Right lobe of liver (tissue), 4 donors: ENCODE results near the gene SLC7A8.

Source experiments
- POLR2A ChIP-seq: fragments of 450-650 bp; IDR thresholded peaks from one replicate; pipeline ENCODE4 v1.6.1; 2017; ENCODE audit warnings: antibody characterized with exemption, mild to moderate bottlenecking
- TF ChIP-seq, protein P1 (sequence below), 4 donors: fragments of 200-600 bp in 3 of 4; fragments of 450-650 bp in 1 of 4; IDR thresholded peaks; one replicate each; pipeline versions ENCODE4 v1.5.1 to v1.8.0; 2016 to 2022; ENCODE audit warnings: antibody characterized with exemption in 4 of 4, mild to moderate bottlenecking in 2 of 4
- donor health status: DM: no; HTN: no; CAD: no.
- donor health status: DM: no; HTN: no; CAD: no.
- donor health status: DM: no; HTN: yes; CAD: no.

DNA sequence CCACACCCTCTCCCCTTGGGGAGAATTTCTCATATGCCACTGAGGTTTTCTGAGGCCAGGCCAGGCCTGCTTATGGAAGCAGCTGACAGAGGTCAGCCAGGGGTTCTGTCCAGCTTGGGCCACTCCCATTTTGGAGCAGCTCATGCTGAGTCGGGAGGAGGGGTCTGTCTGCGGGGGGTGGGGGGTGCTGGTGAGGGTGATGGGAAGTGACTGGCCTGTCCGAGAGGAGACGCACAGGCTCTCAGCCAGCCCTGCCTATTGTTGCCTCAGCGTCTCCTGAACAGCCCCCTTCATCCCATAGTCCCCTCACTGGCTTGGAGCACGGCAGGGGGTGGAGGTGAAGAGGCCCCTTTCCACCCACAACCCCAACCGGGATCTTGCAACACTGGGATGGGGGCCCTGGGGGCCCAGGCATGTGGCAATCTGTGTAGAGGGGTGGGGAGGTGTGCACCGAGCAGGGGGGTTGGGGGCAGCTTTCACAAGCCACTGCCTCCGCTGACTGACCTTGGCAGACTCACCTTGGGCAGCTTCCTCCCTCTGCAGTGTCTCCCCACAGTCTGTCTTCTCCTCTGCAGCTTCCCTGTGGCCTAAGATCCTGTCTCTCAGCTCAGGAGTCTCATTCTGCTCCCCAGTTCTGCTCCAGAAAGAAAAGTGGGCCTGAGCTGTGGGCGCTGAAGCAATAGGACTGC lies 69.9 kb downstream of the SLC7A8 start:
- TF ChIP-seq, protein P1, sequence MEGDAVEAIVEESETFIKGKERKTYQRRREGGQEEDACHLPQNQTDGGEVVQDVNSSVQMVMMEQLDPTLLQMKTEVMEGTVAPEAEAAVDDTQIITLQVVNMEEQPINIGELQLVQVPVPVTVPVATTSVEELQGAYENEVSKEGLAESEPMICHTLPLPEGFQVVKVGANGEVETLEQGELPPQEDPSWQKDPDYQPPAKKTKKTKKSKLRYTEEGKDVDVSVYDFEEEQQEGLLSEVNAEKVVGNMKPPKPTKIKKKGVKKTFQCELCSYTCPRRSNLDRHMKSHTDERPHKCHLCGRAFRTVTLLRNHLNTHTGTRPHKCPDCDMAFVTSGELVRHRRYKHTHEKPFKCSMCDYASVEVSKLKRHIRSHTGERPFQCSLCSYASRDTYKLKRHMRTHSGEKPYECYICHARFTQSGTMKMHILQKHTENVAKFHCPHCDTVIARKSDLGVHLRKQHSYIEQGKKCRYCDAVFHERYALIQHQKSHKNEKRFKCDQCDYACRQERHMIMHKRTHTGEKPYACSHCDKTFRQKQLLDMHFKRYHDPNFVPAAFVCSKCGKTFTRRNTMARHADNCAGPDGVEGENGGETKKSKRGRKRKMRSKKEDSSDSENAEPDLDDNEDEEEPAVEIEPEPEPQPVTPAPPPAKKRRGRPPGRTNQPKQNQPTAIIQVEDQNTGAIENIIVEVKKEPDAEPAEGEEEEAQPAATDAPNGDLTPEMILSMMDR (IDR thresholded peaks at IDR 0.05), result no peak
- no peak for TF ChIP-seq POLR2A
